H1 (cell line): ENCODE results near the gene CACNG1. TPM values are rescaled to one million over a fixed set of nuclear protein-coding genes. Genes with fewer than 3 reads are reported as not detected.

ENCODE experiments used
- BRCA1 ChIP-seq: IDR thresholded peaks from 2 replicates; pipeline ENCODE4 v1.6.1; 2012; ENCODE audit warnings: low read depth, low read length, improper control_type of control experiment
- polyA plus RNA-seq, 7 experiments: library from polyadenylated mRNA; depleted of rRNA in 3 of 7; stranded (reverse) in 5 of 7; unstranded in 2 of 7; fragments of >200 nt in 5 of 7; fragments of 200-250 nt in 2 of 7; gene quantifications; 1 replicate in 5 of 7; 2 replicates in 1 of 7; 4 replicates in 1 of 7; pipeline versions ENCODE4 v1.2.1 to v1.2.3, GENCODE V29; 2011 to 2013; ENCODE audit warnings: missing spikeins in 2 of 7, mixed read lengths in 2 of 7
- total RNA-seq: library from RNA; stranded (reverse); fragmentation: NEBNext Ultra II Directional; extraction: Animal tissue kit (Norgen Biotek cat#: 25700); gene quantifications from 2 replicates; pipeline ENCODE4 v1.2.1, GENCODE V29; 2021
- TF ChIP-seq, protein P1 (sequence below): fragments of 300-600 bp; sonication (generic); IDR thresholded peaks from 2 replicates; pipeline ENCODE4 v1.7.1; 2012; ENCODE audit warnings: low read length, moderate library complexity, mild to moderate bottlenecking, inconsistent platforms; ENCODE audit not compliant: insufficient replicate concordance

The CACNG1 gene
- total and polyA plus RNA-seq, 2 of the 8 experiments (the other 6 are each of a cell fraction or from before 2014, with no cell fraction given), result not detected

DNA sequence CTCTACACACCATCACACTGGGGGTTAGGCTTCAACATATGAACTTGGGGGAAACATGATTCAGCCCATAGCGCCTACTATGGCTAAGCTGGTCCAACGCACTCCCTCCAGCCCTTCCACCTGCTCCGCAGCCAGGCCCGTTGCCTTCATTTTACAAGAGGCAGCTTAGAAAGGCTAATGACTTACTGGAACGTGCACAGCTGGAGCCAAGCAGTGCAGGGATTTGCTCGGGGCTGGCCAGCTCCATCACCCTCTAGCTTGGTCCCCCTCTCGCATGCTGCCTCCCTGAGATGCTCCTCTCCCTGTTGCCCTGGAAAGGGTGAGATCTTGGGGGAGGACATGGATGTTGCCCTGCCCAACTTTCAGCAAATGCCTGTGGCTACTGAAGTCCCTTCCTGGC, 2.8 kb upstream of the CACNG1 start (continued):
- TF ChIP-seq, protein P1, sequence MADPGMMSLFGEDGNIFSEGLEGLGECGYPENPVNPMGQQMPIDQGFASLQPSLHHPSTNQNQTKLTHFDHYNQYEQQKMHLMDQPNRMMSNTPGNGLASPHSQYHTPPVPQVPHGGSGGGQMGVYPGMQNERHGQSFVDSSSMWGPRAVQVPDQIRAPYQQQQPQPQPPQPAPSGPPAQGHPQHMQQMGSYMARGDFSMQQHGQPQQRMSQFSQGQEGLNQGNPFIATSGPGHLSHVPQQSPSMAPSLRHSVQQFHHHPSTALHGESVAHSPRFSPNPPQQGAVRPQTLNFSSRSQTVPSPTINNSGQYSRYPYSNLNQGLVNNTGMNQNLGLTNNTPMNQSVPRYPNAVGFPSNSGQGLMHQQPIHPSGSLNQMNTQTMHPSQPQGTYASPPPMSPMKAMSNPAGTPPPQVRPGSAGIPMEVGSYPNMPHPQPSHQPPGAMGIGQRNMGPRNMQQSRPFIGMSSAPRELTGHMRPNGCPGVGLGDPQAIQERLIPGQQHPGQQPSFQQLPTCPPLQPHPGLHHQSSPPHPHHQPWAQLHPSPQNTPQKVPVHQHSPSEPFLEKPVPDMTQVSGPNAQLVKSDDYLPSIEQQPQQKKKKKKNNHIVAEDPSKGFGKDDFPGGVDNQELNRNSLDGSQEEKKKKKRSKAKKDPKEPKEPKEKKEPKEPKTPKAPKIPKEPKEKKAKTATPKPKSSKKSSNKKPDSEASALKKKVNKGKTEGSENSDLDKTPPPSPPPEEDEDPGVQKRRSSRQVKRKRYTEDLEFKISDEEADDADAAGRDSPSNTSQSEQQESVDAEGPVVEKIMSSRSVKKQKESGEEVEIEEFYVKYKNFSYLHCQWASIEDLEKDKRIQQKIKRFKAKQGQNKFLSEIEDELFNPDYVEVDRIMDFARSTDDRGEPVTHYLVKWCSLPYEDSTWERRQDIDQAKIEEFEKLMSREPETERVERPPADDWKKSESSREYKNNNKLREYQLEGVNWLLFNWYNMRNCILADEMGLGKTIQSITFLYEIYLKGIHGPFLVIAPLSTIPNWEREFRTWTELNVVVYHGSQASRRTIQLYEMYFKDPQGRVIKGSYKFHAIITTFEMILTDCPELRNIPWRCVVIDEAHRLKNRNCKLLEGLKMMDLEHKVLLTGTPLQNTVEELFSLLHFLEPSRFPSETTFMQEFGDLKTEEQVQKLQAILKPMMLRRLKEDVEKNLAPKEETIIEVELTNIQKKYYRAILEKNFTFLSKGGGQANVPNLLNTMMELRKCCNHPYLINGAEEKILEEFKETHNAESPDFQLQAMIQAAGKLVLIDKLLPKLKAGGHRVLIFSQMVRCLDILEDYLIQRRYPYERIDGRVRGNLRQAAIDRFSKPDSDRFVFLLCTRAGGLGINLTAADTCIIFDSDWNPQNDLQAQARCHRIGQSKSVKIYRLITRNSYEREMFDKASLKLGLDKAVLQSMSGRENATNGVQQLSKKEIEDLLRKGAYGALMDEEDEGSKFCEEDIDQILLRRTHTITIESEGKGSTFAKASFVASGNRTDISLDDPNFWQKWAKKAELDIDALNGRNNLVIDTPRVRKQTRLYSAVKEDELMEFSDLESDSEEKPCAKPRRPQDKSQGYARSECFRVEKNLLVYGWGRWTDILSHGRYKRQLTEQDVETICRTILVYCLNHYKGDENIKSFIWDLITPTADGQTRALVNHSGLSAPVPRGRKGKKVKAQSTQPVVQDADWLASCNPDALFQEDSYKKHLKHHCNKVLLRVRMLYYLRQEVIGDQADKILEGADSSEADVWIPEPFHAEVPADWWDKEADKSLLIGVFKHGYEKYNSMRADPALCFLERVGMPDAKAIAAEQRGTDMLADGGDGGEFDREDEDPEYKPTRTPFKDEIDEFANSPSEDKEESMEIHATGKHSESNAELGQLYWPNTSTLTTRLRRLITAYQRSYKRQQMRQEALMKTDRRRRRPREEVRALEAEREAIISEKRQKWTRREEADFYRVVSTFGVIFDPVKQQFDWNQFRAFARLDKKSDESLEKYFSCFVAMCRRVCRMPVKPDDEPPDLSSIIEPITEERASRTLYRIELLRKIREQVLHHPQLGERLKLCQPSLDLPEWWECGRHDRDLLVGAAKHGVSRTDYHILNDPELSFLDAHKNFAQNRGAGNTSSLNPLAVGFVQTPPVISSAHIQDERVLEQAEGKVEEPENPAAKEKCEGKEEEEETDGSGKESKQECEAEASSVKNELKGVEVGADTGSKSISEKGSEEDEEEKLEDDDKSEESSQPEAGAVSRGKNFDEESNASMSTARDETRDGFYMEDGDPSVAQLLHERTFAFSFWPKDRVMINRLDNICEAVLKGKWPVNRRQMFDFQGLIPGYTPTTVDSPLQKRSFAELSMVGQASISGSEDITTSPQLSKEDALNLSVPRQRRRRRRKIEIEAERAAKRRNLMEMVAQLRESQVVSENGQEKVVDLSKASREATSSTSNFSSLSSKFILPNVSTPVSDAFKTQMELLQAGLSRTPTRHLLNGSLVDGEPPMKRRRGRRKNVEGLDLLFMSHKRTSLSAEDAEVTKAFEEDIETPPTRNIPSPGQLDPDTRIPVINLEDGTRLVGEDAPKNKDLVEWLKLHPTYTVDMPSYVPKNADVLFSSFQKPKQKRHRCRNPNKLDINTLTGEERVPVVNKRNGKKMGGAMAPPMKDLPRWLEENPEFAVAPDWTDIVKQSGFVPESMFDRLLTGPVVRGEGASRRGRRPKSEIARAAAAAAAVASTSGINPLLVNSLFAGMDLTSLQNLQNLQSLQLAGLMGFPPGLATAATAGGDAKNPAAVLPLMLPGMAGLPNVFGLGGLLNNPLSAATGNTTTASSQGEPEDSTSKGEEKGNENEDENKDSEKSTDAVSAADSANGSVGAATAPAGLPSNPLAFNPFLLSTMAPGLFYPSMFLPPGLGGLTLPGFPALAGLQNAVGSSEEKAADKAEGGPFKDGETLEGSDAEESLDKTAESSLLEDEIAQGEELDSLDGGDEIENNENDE, result no peak
- no peak for TF ChIP-seq BRCA1
